Fibroblast of mammary gland (primary cell): ENCODE data around the gene NFATC2.

Experiments used
- DNase-seq: peaks from one replicate; pipeline ENCODE4 v3.0.0-alpha.2; 2010; ENCODE audit warnings: low read depth
- H3K4me3 ChIP-seq: 2 replicates; pipeline ENCODE4 v1.5.1; 2011; ENCODE audit warnings: low read depth, mild to moderate bottlenecking, low read length, moderate library complexity; ENCODE audit not compliant: control insufficient read depth
- TF ChIP-seq, protein P1 (sequence below): conservative IDR thresholded peaks from 2 replicates; pipeline ENCODE4 v1.5.1; 2011; ENCODE audit warnings: low read depth, low read length, inconsistent platforms; ENCODE audit not compliant: control insufficient read depth, insufficient read depth

NFATC2 gene

DNA sequence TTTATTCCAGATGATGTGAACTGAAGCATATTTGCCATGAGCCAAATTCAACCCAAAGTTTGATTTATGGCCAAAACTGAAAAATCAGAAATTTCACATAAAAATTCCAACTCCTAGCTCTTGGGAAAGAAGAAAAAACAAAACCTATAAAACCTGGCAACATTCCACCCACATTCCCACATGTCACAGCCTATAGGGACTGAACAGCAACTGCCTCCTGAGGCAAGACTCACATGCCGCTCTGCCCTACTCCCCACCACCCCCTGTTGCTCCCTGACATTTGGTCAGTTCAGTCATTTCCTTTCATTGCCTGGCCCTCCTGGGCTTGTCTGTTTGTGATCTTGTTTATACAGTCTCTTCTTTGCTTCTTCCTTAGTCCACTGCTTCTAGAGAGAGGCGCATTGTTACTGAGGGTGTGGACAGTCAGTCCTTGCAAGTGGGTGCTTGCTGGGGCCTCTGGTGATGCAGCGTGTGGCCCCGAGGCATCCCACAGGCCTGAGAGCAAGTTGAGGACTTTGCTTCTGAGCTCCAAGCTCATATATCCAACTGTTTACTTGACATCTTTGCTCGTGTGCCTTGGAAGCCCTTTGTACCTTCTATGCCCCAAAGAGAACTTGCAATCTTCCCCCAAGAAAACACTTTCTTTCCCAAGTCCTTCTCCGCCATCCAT lies 31.4 kb downstream of the NFATC2 start:
- DNase-seq: no peak
- TF ChIP-seq, protein P1, sequence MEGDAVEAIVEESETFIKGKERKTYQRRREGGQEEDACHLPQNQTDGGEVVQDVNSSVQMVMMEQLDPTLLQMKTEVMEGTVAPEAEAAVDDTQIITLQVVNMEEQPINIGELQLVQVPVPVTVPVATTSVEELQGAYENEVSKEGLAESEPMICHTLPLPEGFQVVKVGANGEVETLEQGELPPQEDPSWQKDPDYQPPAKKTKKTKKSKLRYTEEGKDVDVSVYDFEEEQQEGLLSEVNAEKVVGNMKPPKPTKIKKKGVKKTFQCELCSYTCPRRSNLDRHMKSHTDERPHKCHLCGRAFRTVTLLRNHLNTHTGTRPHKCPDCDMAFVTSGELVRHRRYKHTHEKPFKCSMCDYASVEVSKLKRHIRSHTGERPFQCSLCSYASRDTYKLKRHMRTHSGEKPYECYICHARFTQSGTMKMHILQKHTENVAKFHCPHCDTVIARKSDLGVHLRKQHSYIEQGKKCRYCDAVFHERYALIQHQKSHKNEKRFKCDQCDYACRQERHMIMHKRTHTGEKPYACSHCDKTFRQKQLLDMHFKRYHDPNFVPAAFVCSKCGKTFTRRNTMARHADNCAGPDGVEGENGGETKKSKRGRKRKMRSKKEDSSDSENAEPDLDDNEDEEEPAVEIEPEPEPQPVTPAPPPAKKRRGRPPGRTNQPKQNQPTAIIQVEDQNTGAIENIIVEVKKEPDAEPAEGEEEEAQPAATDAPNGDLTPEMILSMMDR: no peak
- H3K4me3 ChIP-seq: no peak overlapping the region

DNA sequence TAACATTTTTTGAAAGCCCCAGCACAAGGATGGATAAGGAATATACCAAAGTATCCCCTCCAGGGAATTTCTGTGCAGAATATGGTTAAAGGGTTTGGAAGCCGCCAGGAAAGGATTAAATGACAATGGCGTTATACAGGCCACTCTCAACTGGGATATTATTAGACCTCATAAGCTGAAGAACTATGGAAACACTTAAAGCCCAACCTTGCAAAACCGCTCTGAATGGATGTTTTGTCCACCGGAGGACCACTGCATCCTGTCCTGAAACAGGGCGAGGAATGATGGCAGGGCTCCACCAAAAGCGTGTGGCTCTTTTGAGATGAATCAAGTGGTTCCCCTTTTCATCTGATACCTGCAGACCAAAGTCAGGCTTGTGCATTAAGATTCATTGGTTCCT lies 32.4 kb downstream of the NFATC2 start:
- no peak for DNase-seq

DNA sequence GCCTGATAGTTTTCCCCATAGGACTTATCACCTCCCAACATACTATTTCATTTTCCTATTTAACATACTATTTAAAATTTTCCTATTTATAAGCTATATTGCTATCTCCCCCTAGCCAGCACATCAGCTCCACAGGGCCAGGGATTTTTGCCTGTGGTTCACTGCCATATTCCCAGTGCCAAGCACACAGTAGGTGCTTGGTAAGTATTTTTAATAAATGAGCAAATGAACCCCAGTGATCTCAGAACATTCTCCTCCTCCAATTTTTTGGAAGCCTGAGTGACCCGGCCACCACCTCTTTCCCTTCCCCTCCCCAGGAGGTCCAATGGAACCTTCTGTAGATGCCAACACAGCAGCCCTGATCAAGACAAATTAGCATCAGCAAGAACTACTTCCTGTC lies 33.3 kb downstream of the NFATC2 start:
- TF ChIP-seq, protein P1: no peak
- DNase-seq: no peak
- H3K4me3 ChIP-seq: no peak overlapping the region

More for the DNA sequence above, 32.4 kb downstream of the NFATC2 start:
- TF ChIP-seq, protein P1: no peak
- no peak overlapping the region for H3K4me3 ChIP-seq

DNA sequence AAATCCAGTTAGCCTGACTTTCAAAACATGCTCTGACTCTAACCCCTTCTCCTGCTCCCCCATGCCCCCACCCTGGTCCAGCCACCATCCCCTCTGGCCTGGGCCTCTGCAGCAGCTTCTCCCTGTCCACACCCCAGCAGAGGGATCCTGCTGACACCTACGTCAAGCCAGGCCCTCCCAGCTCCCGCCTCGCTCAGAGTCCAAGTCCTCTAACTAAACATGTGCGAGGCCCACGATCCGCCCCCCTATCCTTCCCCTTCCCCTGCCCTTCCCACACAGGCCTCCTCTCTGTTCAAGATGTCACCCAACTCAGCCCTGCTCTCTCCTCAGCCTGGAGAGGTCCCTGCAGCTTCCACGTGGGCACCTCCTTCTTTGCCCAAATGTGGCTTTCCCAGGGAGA lies 33.7 kb downstream of the NFATC2 start:
- DNase-seq: no peak
- no peak overlapping the region for H3K4me3 ChIP-seq
- TF ChIP-seq, protein P1: no peak

DNA sequence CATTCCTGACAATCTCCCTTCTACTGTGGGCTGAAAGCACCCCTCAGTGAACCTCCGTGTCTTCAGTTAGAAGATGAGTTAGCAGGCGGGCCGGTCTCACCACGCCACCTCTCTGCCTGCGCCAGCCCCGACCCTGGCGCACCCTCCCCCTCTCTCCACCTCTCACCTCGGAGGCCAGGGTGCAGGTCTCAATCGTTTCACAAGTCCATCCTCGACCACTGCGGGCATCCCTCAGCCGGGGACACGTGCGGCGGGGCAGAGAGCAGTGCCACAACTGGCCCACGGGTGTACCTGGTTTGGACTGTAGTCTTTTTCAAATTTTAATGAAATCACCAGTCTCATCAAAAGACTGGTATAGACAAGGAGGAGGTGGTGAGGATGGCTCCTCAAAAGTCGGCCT lies 34.4 kb downstream of the NFATC2 start:
- TF ChIP-seq, protein P1: no peak
- H3K4me3 ChIP-seq: no peak overlapping the region
- DNase-seq: no peak

DNA sequence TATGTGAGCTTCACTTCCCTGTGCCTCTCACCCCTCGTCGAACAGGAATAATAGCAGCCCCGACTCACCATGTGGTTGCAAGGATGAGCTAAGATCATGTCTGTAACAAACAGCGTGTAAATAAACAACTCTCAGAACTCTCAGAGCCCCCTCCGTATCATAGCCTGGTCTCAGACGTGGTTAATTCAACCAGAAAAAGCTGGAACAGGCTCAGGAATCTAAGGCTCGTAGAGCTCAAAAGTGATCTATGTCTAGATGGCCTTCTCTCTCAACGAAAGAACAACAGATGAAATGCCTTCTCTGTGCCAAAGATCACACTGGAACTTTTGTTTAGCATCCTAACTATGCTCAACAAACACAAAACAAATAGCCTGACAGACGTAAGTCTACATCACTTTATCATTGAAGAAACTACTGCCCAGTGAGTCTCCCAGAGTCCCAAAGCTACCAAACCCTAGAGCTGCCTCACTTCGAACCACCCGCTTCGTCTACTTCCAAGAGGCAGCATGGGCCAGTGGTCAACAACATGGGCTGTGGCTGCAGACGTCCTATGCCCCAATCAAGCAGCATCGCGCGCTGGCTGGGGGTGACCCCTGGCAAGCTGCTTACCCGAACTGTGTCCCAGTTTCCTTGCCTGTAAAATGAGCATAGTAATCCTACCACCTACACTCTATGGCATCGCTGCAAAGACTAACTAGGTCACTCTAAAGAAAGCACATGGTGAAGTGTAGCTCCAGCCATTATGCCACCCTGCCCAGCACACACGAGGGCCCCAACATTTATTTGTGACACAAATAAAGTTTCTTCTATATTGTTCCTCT lies 35.1 kb downstream of the NFATC2 start:
- H3K4me3 ChIP-seq: no peak overlapping the region
- DNase-seq: no peak
- TF ChIP-seq, protein P1: no peak
